Tibial nerve (tissue), 4 donors: ENCODE results near the gene KCNK10.

ENCODE experiments used
- EP300 ChIP-seq, 2 donors: sonication (generic); formaldehyde crosslinking; IDR thresholded peaks; one replicate each; pipeline ENCODE4 v1.6.1; 2017; ENCODE audit warnings: antibody characterized with exemption in 2 of 2, mild to moderate bottlenecking in 1 of 2
- POLR2A ChIP-seq, 2 donors: fragments of 450-650 bp; IDR thresholded peaks; one replicate each; pipeline ENCODE4 v1.6.1; 2017; ENCODE audit warnings: antibody characterized with exemption in 2 of 2, mild to moderate bottlenecking in 2 of 2, moderate library complexity in 2 of 2
- TF ChIP-seq, protein P1 (sequence below), 5 experiments: fragments of 200-600 bp in 3 of 5; fragments of 450-650 bp in 2 of 5; sonication (generic) in 3 of 5; IDR thresholded peaks; one replicate each; pipeline ENCODE4 v1.5.1; 2016 to 2019; ENCODE audit warnings: antibody characterized with exemption in 5 of 5, mild to moderate bottlenecking in 3 of 5, moderate library complexity in 2 of 5

- TF ChIP-seq, protein P1, sequence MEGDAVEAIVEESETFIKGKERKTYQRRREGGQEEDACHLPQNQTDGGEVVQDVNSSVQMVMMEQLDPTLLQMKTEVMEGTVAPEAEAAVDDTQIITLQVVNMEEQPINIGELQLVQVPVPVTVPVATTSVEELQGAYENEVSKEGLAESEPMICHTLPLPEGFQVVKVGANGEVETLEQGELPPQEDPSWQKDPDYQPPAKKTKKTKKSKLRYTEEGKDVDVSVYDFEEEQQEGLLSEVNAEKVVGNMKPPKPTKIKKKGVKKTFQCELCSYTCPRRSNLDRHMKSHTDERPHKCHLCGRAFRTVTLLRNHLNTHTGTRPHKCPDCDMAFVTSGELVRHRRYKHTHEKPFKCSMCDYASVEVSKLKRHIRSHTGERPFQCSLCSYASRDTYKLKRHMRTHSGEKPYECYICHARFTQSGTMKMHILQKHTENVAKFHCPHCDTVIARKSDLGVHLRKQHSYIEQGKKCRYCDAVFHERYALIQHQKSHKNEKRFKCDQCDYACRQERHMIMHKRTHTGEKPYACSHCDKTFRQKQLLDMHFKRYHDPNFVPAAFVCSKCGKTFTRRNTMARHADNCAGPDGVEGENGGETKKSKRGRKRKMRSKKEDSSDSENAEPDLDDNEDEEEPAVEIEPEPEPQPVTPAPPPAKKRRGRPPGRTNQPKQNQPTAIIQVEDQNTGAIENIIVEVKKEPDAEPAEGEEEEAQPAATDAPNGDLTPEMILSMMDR (IDR thresholded peaks at IDR 0.05), result no peak
- TF ChIP-seq POLR2A (IDR thresholded peaks at IDR 0.05), result no peak
- no peak for TF ChIP-seq EP300 (IDR thresholded peaks at IDR 0.05)
These were observed 158.0 kb downstream of the KCNK10 start for GRCh38 chr14:88164906-88165534.
